ENCODE data around the gene SLC25A43. TPM values are rescaled to one million over a fixed set of nuclear protein-coding genes. Genes with fewer than 3 reads are reported as not detected.

The SLC25A43 gene
- total RNA-seq, 2 experiments from 2014 or later = 13.7 to 15.6 TPM

DNA sequence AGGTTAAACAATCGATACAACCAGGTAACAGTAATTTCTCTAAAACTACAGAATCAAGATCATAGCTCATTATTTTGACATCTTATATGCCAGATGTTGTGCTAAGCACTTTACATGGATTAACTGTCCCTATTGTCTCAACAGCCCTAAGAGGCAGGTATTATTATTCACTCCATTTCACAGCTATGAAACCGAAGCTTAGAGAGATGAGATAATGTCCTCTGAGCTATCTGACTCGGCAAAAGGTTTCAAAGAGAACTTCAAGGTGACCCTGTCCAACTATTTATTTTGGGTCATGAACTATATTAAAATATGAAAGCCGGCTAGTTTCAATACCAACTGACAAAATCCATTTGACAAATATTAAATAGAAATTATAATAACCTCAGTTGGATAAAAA, 79.4 kb downstream of the SLC25A43 start:
- Histone ChIP-seq H3K4me1 (ENCODE audit: insufficient read depth, low read length, poor library complexity, severe bottlenecking) (peaks cover 11% of the 10 kb centered on the region), H3K27ac (ENCODE audit: low read depth, low read length, poor library complexity, severe bottlenecking) (no peak overlapping the region), H3K9me2 (ENCODE audit: insufficient read depth, low read length) (no peaks in the 10 kb centered on the region), H4K20me1 (ENCODE audit: insufficient read depth, low read length) (no peaks in the 10 kb centered on the region), H3K36me3 (ENCODE audit: insufficient read depth, low read length) (no peaks in the 10 kb centered on the region), H2AFZ (ENCODE audit: low read length) (no peak overlapping the region), H3K4me2 (ENCODE audit: low read length) (no peak overlapping the region), H3K4me3 (ENCODE audit: low read depth, low read length, poor library complexity, severe bottlenecking) (no peak overlapping the region), H3K79me2 (ENCODE audit: insufficient read depth, low read depth, low read length) (no peaks in the 10 kb centered on the region), H3K9me3 (ENCODE audit: low read length) (no peaks in the 10 kb centered on the region)
- TF ChIP-seq CTCF (conservative IDR thresholded peaks at IDR 0.05; ENCODE audit: low read length) = no peak
- no peak for TF ChIP-seq EZH2phosphoT487 (IDR thresholded peaks at IDR 0.05; ENCODE audit: borderline replicate concordance, low read depth, low read length)
- no peak for DNase-seq (ENCODE audit: low spot score)
- no TSS peak for BruUV-seq (replicated peaks)
- ChIA-PET CTCF (ENCODE audit: unreplicated experiment) (no interaction called here), POLR2A (interaction anchor here (0.6 to 0.9 kb wide), 2 partner anchors 52 to 110 kb away, joined by 3 read pairs; no protein-coding TSS in a partner anchor)
- intact Hi-C loops (cut with micrococcal nuclease; ENCODE audit: unreplicated experiment) = no loop called here

GRCh38 chrX:119479845-119480244, 80.7 kb downstream of the SLC25A43 start:
- ChIA-PET CTCF (ENCODE audit: unreplicated experiment) (interaction anchor here (0.5 kb wide), 1 partner anchor 119 kb away, joined by 4 read pairs; no protein-coding TSS in a partner anchor), POLR2A (no interaction called here)
- Histone ChIP-seq H3K4me3 (ENCODE audit: low read depth, low read length, poor library complexity, severe bottlenecking) (no peak overlapping the region), H3K27ac (ENCODE audit: low read depth, low read length, poor library complexity, severe bottlenecking) (no peak overlapping the region), H2AFZ (ENCODE audit: low read length) (no peak overlapping the region), H3K4me1 (ENCODE audit: insufficient read depth, low read length, poor library complexity, severe bottlenecking) (peaks cover 11% of the 10 kb centered on the region), H3K9me2 (ENCODE audit: insufficient read depth, low read length) (no peaks in the 10 kb centered on the region), H3K79me2 (ENCODE audit: insufficient read depth, low read depth, low read length) (no peaks in the 10 kb centered on the region), H3K9me3 (ENCODE audit: low read length) (no peaks in the 10 kb centered on the region), H3K36me3 (ENCODE audit: insufficient read depth, low read length) (no peaks in the 10 kb centered on the region), H4K20me1 (ENCODE audit: insufficient read depth, low read length) (no peaks in the 10 kb centered on the region), H3K4me2 (ENCODE audit: low read length) (no peak overlapping the region)
- no peak for DNase-seq (ENCODE audit: low spot score)
- intact Hi-C loops (cut with micrococcal nuclease; ENCODE audit: unreplicated experiment) = no loop called here
- TF ChIP-seq EZH2phosphoT487 (IDR thresholded peaks at IDR 0.05; ENCODE audit: borderline replicate concordance, low read depth, low read length) (no peak), CTCF (conservative IDR thresholded peaks at IDR 0.05; ENCODE audit: low read length) (no peak)
- BruUV-seq (replicated peaks) = no TSS peak

DNA sequence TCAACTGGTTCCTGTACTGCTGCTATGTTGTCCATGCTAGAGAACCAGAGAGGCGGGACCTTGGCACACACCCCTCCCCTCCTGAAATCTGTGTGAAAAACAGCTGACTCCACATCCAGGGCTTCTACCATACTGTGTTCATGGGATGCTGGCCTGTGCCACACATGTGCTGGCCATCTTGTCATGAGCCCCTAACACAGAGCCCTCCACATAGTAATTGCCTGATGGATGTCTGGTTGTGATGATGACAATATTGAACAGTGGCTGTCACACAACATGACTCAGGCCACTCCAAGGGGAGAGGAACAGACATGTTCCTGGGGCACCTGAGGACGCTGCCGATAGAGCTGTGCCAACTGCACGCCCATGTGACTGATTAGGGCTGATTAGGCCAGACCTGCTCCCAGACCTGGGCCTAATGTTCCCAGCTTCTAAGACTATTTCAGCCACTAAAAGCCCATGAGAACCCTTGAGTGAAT, 82.2 kb downstream of the SLC25A43 start:
- no peak overlapping the region for H2AFZ ChIP-seq (ENCODE audit: low read length)

More for the DNA sequence above, 82.2 kb downstream of the SLC25A43 start:
- Histone ChIP-seq H3K9me3 (ENCODE audit: low read length) (no peaks in the 10 kb centered on the region), H3K4me1 (ENCODE audit: insufficient read depth, low read length, poor library complexity, severe bottlenecking) (peaks cover 11% of the 10 kb centered on the region), H4K20me1 (ENCODE audit: insufficient read depth, low read length) (no peaks in the 10 kb centered on the region), H3K27ac (ENCODE audit: low read depth, low read length, poor library complexity, severe bottlenecking) (no peak overlapping the region), H3K36me3 (ENCODE audit: insufficient read depth, low read length) (no peaks in the 10 kb centered on the region), H3K4me2 (ENCODE audit: low read length) (no peak overlapping the region), H3K4me3 (ENCODE audit: low read depth, low read length, poor library complexity, severe bottlenecking) (no peak overlapping the region), H3K79me2 (ENCODE audit: insufficient read depth, low read depth, low read length) (no peaks in the 10 kb centered on the region), H3K9me2 (ENCODE audit: insufficient read depth, low read length) (no peaks in the 10 kb centered on the region)
- BruUV-seq (replicated peaks) = no TSS peak
- no peak for DNase-seq (ENCODE audit: low spot score)
- intact Hi-C loops (cut with micrococcal nuclease; ENCODE audit: unreplicated experiment) = no loop called here
- TF ChIP-seq EZH2phosphoT487 (IDR thresholded peaks at IDR 0.05; ENCODE audit: borderline replicate concordance, low read depth, low read length) (no peak), CTCF (conservative IDR thresholded peaks at IDR 0.05; ENCODE audit: low read length) (no peak)
- ChIA-PET CTCF (ENCODE audit: unreplicated experiment) (no interaction called here), POLR2A (interaction anchor here (0.5 kb wide), 1 partner anchor 44 kb away, joined by 3 read pairs; no protein-coding TSS in a partner anchor)

All from OCI-LY7 (cell line).